ENCODE data around the gene FBXL7.

Gene FBXL7

GRCh38 chr5:15711892-15712291, 211.9 kb downstream of the FBXL7 start:
- no peak for TF ChIP-seq CTCF (IDR thresholded peaks at IDR 0.05; ENCODE audit: low read length, missing control alignments)
- H3K4me3 ChIP-seq (replicated peaks; ENCODE audit: low read depth, low read length) = no peak overlapping the region
- DNase-seq (ENCODE audit: low read depth) = no peak

- TF ChIP-seq CTCF (IDR thresholded peaks at IDR 0.05; ENCODE audit: low read length, missing control alignments) = no peak
- DNase-seq (ENCODE audit: low read depth) = no peak
- H3K4me3 ChIP-seq (replicated peaks; ENCODE audit: low read depth, low read length) = no peak overlapping the region
Measured at GRCh38 chr5:15715535-15715934, 215.6 kb downstream of the FBXL7 start.

GRCh38 chr5:15715967-15716366, 216.0 kb downstream of the FBXL7 start:
- H3K4me3 ChIP-seq (replicated peaks; ENCODE audit: low read depth, low read length) = no peak overlapping the region
- no peak for DNase-seq (ENCODE audit: low read depth)
- no peak for TF ChIP-seq CTCF (IDR thresholded peaks at IDR 0.05; ENCODE audit: low read length, missing control alignments)

GRCh38 chr5:15717001-15717400, 217.0 kb downstream of the FBXL7 start:
- no peak overlapping the region for H3K4me3 ChIP-seq (replicated peaks; ENCODE audit: low read depth, low read length)
- no peak for TF ChIP-seq CTCF (IDR thresholded peaks at IDR 0.05; ENCODE audit: low read length, missing control alignments)
- peak; percentile 21 for DNase-seq (ENCODE audit: low read depth)

GRCh38 chr5:15718421-15719179, 218.6 kb downstream of the FBXL7 start:
- no peak overlapping the region for H3K4me3 ChIP-seq (replicated peaks; ENCODE audit: low read depth, low read length)
- DNase-seq (ENCODE audit: low read depth) = peak; percentile 11
- no peak for TF ChIP-seq CTCF (IDR thresholded peaks at IDR 0.05; ENCODE audit: low read length, missing control alignments)

GRCh38 chr5:15719784-15720183, 219.8 kb downstream of the FBXL7 start:
- DNase-seq (ENCODE audit: low read depth) = peak; percentile 20

More at GRCh38 chr5:15719784-15720183, 219.8 kb downstream of the FBXL7 start:
- H3K4me3 ChIP-seq (replicated peaks; ENCODE audit: low read depth, low read length) = no peak overlapping the region
- no peak for TF ChIP-seq CTCF (IDR thresholded peaks at IDR 0.05; ENCODE audit: low read length, missing control alignments)

Measured in fibroblast of pulmonary artery (primary cell).